Measurements from ENCODE around the gene PPP6R3.

Gene PPP6R3

DNA sequence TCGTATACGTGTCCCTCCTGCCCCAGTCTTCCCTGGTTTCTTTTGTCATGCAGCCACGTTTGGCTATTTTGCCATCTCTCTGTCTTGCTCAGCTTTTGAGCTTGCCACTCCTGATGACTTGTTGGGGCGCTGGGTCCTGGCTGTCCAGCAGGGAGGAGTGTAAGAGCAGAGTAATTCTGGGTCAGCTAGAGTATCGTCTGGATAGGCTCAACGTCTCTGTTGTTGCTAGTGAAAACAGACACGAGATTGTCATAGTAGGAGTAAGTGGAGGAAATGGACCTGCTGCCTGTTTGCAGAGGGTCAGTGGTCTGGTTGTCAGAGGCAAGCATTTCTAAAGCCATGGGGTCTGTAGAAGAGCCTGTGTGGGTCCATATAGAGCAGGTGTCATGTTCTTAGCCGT is 83.0 kb downstream of the PPP6R3 start:
- no peak for TF ChIP-seq POLR2AphosphoS5 (IDR thresholded peaks at IDR 0.05; ENCODE audit: low read depth, low read length)
- no peak for TF ChIP-seq FOXP2 (optimal IDR thresholded peaks at IDR 0.05; ENCODE audit: borderline replicate concordance, extremely low read depth, extremely low read length, insufficient read depth)
- TF ChIP-seq SIN3A (IDR thresholded peaks at IDR 0.05; ENCODE audit: borderline replicate concordance, insufficient read depth, low read length): no peak
- TF ChIP-seq, protein P1, sequence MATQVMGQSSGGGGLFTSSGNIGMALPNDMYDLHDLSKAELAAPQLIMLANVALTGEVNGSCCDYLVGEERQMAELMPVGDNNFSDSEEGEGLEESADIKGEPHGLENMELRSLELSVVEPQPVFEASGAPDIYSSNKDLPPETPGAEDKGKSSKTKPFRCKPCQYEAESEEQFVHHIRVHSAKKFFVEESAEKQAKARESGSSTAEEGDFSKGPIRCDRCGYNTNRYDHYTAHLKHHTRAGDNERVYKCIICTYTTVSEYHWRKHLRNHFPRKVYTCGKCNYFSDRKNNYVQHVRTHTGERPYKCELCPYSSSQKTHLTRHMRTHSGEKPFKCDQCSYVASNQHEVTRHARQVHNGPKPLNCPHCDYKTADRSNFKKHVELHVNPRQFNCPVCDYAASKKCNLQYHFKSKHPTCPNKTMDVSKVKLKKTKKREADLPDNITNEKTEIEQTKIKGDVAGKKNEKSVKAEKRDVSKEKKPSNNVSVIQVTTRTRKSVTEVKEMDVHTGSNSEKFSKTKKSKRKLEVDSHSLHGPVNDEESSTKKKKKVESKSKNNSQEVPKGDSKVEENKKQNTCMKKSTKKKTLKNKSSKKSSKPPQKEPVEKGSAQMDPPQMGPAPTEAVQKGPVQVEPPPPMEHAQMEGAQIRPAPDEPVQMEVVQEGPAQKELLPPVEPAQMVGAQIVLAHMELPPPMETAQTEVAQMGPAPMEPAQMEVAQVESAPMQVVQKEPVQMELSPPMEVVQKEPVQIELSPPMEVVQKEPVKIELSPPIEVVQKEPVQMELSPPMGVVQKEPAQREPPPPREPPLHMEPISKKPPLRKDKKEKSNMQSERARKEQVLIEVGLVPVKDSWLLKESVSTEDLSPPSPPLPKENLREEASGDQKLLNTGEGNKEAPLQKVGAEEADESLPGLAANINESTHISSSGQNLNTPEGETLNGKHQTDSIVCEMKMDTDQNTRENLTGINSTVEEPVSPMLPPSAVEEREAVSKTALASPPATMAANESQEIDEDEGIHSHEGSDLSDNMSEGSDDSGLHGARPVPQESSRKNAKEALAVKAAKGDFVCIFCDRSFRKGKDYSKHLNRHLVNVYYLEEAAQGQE (IDR thresholded peaks at IDR 0.05; ENCODE audit: insufficient read depth in 1 of 2, low read depth in 2 of 2, low read length in 2 of 2): no peak
- no peak for TF ChIP-seq TAF1 (IDR thresholded peaks at IDR 0.05; ENCODE audit: borderline replicate concordance, insufficient read depth, low read length)

DNA sequence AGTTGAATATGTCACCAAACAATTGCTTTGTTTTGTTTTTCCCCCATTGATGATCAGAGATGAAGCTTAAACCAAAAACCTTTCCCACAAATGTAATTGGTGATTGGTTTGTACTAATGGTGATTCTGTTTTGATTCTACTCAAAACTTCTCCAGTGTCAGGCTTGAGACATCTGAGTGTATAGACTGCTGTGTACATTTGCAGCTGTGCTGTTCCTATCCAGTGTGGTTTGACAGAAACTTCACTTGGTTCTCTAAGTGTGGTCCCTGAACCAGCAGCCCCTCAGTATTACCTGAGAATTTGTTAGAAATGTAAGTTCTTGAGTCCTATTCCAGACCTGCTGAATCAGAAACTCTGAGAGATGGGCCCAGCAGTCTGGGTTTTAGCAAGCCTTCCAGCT is 84.8 kb downstream of the PPP6R3 start:
- TF ChIP-seq FOXP2 (optimal IDR thresholded peaks at IDR 0.05; ENCODE audit: borderline replicate concordance, extremely low read depth, extremely low read length, insufficient read depth): no peak
- TF ChIP-seq, protein P1 (IDR thresholded peaks at IDR 0.05; ENCODE audit: insufficient read depth in 1 of 2, low read depth in 2 of 2, low read length in 2 of 2): no peak
- TF ChIP-seq POLR2AphosphoS5 (IDR thresholded peaks at IDR 0.05; ENCODE audit: low read depth, low read length): no peak
- TF ChIP-seq SIN3A (IDR thresholded peaks at IDR 0.05; ENCODE audit: borderline replicate concordance, insufficient read depth, low read length): no peak
- TF ChIP-seq TAF1 (IDR thresholded peaks at IDR 0.05; ENCODE audit: borderline replicate concordance, insufficient read depth, low read length): no peak

DNA sequence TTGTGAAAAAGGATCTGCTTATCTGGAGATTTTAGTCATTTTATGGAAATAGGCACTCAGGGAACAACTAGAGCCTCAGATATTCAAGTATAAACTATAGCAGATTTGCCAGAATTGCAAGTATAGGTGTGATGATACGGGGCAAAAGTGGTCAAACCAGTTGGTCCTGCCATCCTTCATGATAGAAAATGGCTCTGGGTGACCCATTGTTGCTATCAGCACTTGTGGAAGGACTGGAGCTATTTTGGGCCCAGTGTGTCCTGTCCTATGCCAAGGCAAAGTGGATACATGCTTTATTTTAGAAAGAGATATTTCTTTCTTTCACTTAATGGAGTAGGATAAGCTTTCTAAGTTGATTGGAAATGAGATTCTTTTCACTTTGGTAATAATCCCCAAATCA is 85.2 kb downstream of the PPP6R3 start:
- TF ChIP-seq SIN3A (IDR thresholded peaks at IDR 0.05; ENCODE audit: borderline replicate concordance, insufficient read depth, low read length): no peak
- no peak for TF ChIP-seq POLR2AphosphoS5 (IDR thresholded peaks at IDR 0.05; ENCODE audit: low read depth, low read length)
- TF ChIP-seq, protein P1 (IDR thresholded peaks at IDR 0.05; ENCODE audit: insufficient read depth in 1 of 2, low read depth in 2 of 2, low read length in 2 of 2): no peak
- TF ChIP-seq TAF1 (IDR thresholded peaks at IDR 0.05; ENCODE audit: borderline replicate concordance, insufficient read depth, low read length): no peak
- TF ChIP-seq FOXP2 (optimal IDR thresholded peaks at IDR 0.05; ENCODE audit: borderline replicate concordance, extremely low read depth, extremely low read length, insufficient read depth): no peak

DNA sequence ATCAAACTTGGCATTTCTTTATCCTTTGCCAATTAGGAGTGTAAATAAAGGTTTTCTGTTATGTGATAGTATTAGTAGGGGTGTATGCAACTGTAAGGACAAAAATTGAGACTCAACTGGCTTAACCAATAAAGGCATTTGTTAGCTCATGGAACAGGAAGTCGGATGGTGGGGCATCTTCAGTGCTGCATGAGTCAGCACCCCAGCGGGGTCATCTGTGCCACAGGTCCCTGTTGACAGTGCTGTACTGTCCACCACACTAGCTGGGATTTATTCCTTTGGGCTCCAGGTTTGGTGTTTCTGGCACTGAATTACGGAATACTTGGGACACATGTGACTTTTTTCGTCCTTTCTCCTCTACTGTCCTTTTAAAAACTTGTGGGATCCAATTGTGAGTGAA is 86.0 kb downstream of the PPP6R3 start:
- TF ChIP-seq SIN3A (IDR thresholded peaks at IDR 0.05; ENCODE audit: borderline replicate concordance, insufficient read depth, low read length): no peak
- TF ChIP-seq, protein P1 (IDR thresholded peaks at IDR 0.05; ENCODE audit: insufficient read depth in 1 of 2, low read depth in 2 of 2, low read length in 2 of 2): no peak
- no peak for TF ChIP-seq POLR2AphosphoS5 (IDR thresholded peaks at IDR 0.05; ENCODE audit: low read depth, low read length)
- no peak for TF ChIP-seq TAF1 (IDR thresholded peaks at IDR 0.05; ENCODE audit: borderline replicate concordance, insufficient read depth, low read length)
- no peak for TF ChIP-seq FOXP2 (optimal IDR thresholded peaks at IDR 0.05; ENCODE audit: borderline replicate concordance, extremely low read depth, extremely low read length, insufficient read depth)
